ENCODE measurements around the gene TWF1. TPM values are rescaled to one million over a fixed set of nuclear protein-coding genes. Genes with fewer than 3 reads are reported as not detected.

Gene TWF1
- total and polyA plus RNA-seq, 2 of the 4 experiments (the other 2 are of a cell fraction) = 67.0 to 141 TPM

DNA sequence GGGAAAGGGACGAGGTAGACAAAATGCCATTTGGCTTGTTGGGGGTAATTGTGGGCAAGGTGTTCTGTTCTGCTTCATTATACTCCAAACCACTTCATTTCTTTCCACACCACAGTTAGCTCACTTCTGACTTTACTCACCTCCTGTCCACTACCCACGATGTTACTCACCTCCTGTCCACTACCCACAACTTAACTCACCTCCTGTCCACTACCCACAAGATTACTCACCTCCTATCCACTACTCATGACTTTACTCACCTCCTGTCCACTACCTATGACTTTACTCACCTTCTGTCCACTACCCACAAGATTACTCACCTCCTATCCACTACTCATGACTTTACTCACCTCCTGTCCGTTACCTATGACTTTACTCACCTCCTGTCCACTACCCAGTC is 10.1 kb upstream of the TWF1 start:
- no peaks in the 10 kb centered on the region; the same call in none of the 2 replicates for H3K27me3 ChIP-seq (ENCODE audit: control insufficient read depth, insufficient read depth, low read length)
- no peak overlapping the region for H3K56ac ChIP-seq (ENCODE audit: extremely low read depth, insufficient read depth, low read length)
- no peaks in the 10 kb centered on the region for H3K36me3 ChIP-seq (ENCODE audit: control insufficient read depth, insufficient read depth, low read length)
- no peak for ATAC-seq (ENCODE audit: low read depth)
- ChIA-PET CTCF (interaction anchor here (2.2 kb wide), 1 partner anchor 10 kb away, joined by 7 read pairs; the partner anchor contains the start of gene TWF1), POLR2A (ENCODE audit: unreplicated experiment) (no interaction called here)
- no peak overlapping the region for H2BK120ac ChIP-seq (ENCODE audit: low read depth, low read length)
- H2BK5ac ChIP-seq (ENCODE audit: low read depth, low read length, poor library complexity, severe bottlenecking) = no peak overlapping the region
- H3K4ac ChIP-seq (ENCODE audit: low read depth, low read length) = no peak overlapping the region
- TF ChIP-seq CHD1 (IDR thresholded peaks at IDR 0.05; ENCODE audit: low read depth, low read length) = no peak
- no peak for TF ChIP-seq MAZ (IDR thresholded peaks at IDR 0.05; ENCODE audit: borderline replicate concordance, low read depth, low read length)
- no peak for TF ChIP-seq POLR2A (IDR thresholded peaks at IDR 0.05; ENCODE audit: low read depth, low read length)
- no peak for TF ChIP-seq RFX5 (IDR thresholded peaks at IDR 0.05; ENCODE audit: low read depth, low read length)
- no peak for TF ChIP-seq FOS (IDR thresholded peaks at IDR 0.05; ENCODE audit: low read depth, low read length)
- TF ChIP-seq CEBPB (IDR thresholded peaks at IDR 0.05; ENCODE audit: low read depth, low read length) = no peak
- TF ChIP-seq NFE2L2 (IDR thresholded peaks at IDR 0.05; ENCODE audit: low read depth, low read length) = no peak
- TF ChIP-seq RCOR1 (IDR thresholded peaks at IDR 0.05; ENCODE audit: insufficient replicate concordance, low read length) = no peak
- no peak for TF ChIP-seq MXI1 (IDR thresholded peaks at IDR 0.05; ENCODE audit: borderline replicate concordance, low read depth, low read length)
- TF ChIP-seq, protein P1, sequence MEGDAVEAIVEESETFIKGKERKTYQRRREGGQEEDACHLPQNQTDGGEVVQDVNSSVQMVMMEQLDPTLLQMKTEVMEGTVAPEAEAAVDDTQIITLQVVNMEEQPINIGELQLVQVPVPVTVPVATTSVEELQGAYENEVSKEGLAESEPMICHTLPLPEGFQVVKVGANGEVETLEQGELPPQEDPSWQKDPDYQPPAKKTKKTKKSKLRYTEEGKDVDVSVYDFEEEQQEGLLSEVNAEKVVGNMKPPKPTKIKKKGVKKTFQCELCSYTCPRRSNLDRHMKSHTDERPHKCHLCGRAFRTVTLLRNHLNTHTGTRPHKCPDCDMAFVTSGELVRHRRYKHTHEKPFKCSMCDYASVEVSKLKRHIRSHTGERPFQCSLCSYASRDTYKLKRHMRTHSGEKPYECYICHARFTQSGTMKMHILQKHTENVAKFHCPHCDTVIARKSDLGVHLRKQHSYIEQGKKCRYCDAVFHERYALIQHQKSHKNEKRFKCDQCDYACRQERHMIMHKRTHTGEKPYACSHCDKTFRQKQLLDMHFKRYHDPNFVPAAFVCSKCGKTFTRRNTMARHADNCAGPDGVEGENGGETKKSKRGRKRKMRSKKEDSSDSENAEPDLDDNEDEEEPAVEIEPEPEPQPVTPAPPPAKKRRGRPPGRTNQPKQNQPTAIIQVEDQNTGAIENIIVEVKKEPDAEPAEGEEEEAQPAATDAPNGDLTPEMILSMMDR (conservative IDR thresholded peaks at IDR 0.05; ENCODE audit: low read depth, low read length) = no peak
- TF ChIP-seq, protein P2, sequence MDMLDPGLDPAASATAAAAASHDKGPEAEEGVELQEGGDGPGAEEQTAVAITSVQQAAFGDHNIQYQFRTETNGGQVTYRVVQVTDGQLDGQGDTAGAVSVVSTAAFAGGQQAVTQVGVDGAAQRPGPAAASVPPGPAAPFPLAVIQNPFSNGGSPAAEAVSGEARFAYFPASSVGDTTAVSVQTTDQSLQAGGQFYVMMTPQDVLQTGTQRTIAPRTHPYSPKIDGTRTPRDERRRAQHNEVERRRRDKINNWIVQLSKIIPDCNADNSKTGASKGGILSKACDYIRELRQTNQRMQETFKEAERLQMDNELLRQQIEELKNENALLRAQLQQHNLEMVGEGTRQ (IDR thresholded peaks at IDR 0.05; ENCODE audit: low read depth, low read length) = no peak
- TF ChIP-seq BHLHE40 (IDR thresholded peaks at IDR 0.05; ENCODE audit: low read depth, low read length) = no peak
- no peak for TF ChIP-seq SMC3 (IDR thresholded peaks at IDR 0.05; ENCODE audit: low read depth, low read length)
- DNase-seq = peak; percentile 20
- H4K20me1 ChIP-seq (ENCODE audit: insufficient read depth, low read length) = no peaks in the 10 kb centered on the region
- no peak overlapping the region for H3K23ac ChIP-seq (ENCODE audit: low read depth, low read length)
- no peak overlapping the region for H3K14ac ChIP-seq (replicated peaks; ENCODE audit: low read depth, low read length)
- H4K5ac ChIP-seq (ENCODE audit: low read depth, low read length) = no peak overlapping the region
- no peaks in the 10 kb centered on the region; the same call in 1 of the 2 replicates for H3K9me1 ChIP-seq (ENCODE audit: insufficient read depth, low read length)
- dilution Hi-C loops (cut with HindIII; ENCODE audit: low sequenced_read_pairs, unreplicated experiment) = no loop called here
- no peak overlapping the region for H2BK15ac ChIP-seq (ENCODE audit: low read depth, low read length)
- BruUV-seq (replicated peaks) = no TSS peak
- H3K27ac ChIP-seq (ENCODE audit: insufficient read depth, low read length) = no peak overlapping the region
- no peak overlapping the region for H3K4me3 ChIP-seq (ENCODE audit: insufficient read depth, low read depth, low read length)
- 75% methylated on average over 1 of the region's 3 CpGs; no CpG with 5 or more reads in 1 of the 2 experiments for WGBS, 2 experiments (ENCODE audit: extremely low coverage in 2 of 2, insufficient read length in 1 of 2)
- no peaks in the 10 kb centered on the region for H3K79me1 ChIP-seq (ENCODE audit: low read depth in 1 of 2, low read length in 2 of 2)
- no peak overlapping the region for H4K8ac ChIP-seq (ENCODE audit: low read depth in 2 of 2, low read length in 2 of 2)
- no peak overlapping the region for H3K4me2 ChIP-seq (ENCODE audit: low read depth, low read length)
- no peak overlapping the region for H2BK20ac ChIP-seq (ENCODE audit: low read depth, low read length)
- H4K91ac ChIP-seq (ENCODE audit: insufficient read depth, low read depth, low read length) = no peak overlapping the region
- H3K4me1 ChIP-seq (ENCODE audit: control insufficient read depth, insufficient read depth, low read length) = no peaks in the 10 kb centered on the region
- H2AK5ac ChIP-seq (ENCODE audit: low read depth, low read length) = no peak overlapping the region
- no peaks in the 10 kb centered on the region for H3K9me3 ChIP-seq (ENCODE audit: control insufficient read depth, insufficient read depth, low read length)
- no peak overlapping the region for H2AFZ ChIP-seq (replicated peaks; ENCODE audit: low read length, poor library complexity)
- H3K9ac ChIP-seq (ENCODE audit: low read depth, low read length) = no peak overlapping the region
- in situ Hi-C loops (cut with MboI; ENCODE audit: low sequenced_read_pairs) = no loop called here
- no peak overlapping the region for H3K18ac ChIP-seq (ENCODE audit: low read depth, low read length)
- H2AK9ac ChIP-seq (replicated peaks; ENCODE audit: low read depth, low read length, poor library complexity) = no peak overlapping the region
- intact Hi-C loops (cut with micrococcal nuclease) = no loop called here
